A549 (cell line): Measurements from ENCODE around the gene BBS10. TPM values are rescaled to one million over a fixed set of nuclear protein-coding genes. Genes with fewer than 3 reads are reported as not detected.

Experiments used
- ATAC-seq, 2 experiments: fragments of 200-7000 bp in 1 of 2; fragments of >200 bp in 1 of 2; cut with Nextera tagmentation in 1 of 2; cut with Tn5 transposase in 1 of 2; 3 replicates each; pipeline versions ENCODE4 v1.8.0 to v1.9.1; 2018 to 2020; ENCODE audit warnings: mild to moderate bottlenecking in 1 of 2, moderate library complexity in 1 of 2
- CTCF ChIA-PET: fragments of 300-600 bp; sonication (Branson Sonifier 250); formaldehyde crosslinking; extraction: SDS; loops from one replicate; lab custom pipeline; 2021; ENCODE audit warnings: antibody characterized with exemption, inconsistent platforms; lab: Yijun Ruan, JAX
- POLR2A ChIA-PET: fragments of 350-600 bp; formaldehyde crosslinking; extraction: SDS; loops from one replicate; lab custom pipeline; 2021; ENCODE audit warnings: antibody characterized with exemption, inconsistent platforms; lab: Yijun Ruan, JAX
- DNase-seq, 2 experiments: peaks; one replicate each; pipeline versions ENCODE4 v3.0.0 to v3.0.0-alpha.2; 2011 to 2016; ENCODE audit warnings: low read depth in 1 of 2, low spot score in 1 of 2
- FAIRE-seq: peaks from 2 replicates; lab custom pipeline; 2011; peaks lifted over from hg19 to GRCh38; lab: Jason Lieb, UNC
- H3K27ac ChIP-seq, 2 experiments: fragments of >200 bp; sonication (Bioruptor Twin); formaldehyde crosslinking; 3 replicates each; pipeline ENCODE4 v1.5.1; 2016 to 2017
- H3K4me1 ChIP-seq: fragments of >200 bp; sonication (Bioruptor Twin); formaldehyde crosslinking; 3 replicates; pipeline ENCODE4 v1.6.1; 2016
- H3K4me2 ChIP-seq: fragments of >200 bp; sonication (Bioruptor Twin); formaldehyde crosslinking; 3 replicates; pipeline ENCODE4 v1.6.1; 2016
- H3K4me3 ChIP-seq: fragments of >200 bp; sonication (Bioruptor Twin); formaldehyde crosslinking; 3 replicates; pipeline ENCODE4 v1.5.1; 2016
- H3K9me3 ChIP-seq: fragments of >200 bp; sonication (Bioruptor Twin); formaldehyde crosslinking; 3 replicates; pipeline ENCODE4 v1.6.1; 2016
- CBX8 ChIP-seq: fragments of 200-600 bp; sonication (generic); IDR thresholded peaks from 2 replicates; pipeline ENCODE4 v1.6.1; 2016
- CHD2 ChIP-seq: fragments of 150-350 bp; IDR thresholded peaks from 2 replicates; pipeline ENCODE4 v1.6.1; 2014; ENCODE audit warnings: low read length; ENCODE audit not compliant: partially characterized antibody
- CHD4 ChIP-seq: fragments of 200-600 bp; sonication (generic); IDR thresholded peaks from 2 replicates; pipeline ENCODE4 v1.6.1; 2016; ENCODE audit warnings: antibody characterized with exemption, mild to moderate bottlenecking, borderline replicate concordance
- EP300 ChIP-seq, 2 experiments: fragments of >200 bp; sonication (Bioruptor Twin); formaldehyde crosslinking; IDR thresholded peaks; 2 replicates in 1 of 2; 3 replicates in 1 of 2; pipeline ENCODE4 v1.6.1; 2016 to 2017
- GATA3 ChIP-seq: IDR thresholded peaks from 2 replicates; pipeline ENCODE4 v1.6.1; 2012; ENCODE audit warnings: borderline replicate concordance
- HDAC2 ChIP-seq: fragments of 200-600 bp; sonication (generic); IDR thresholded peaks from 2 replicates; pipeline ENCODE4 v1.6.1; 2016
- HEYL ChIP-seq: fragments of 250-450 bp; sonication (Bioruptor Pico); IDR thresholded peaks from 2 replicates; pipeline ENCODE4 v1.8.0; 2021; ENCODE audit warnings: mild to moderate bottlenecking, moderate library complexity
- HOXA7 ChIP-seq: fragments of 250-450 bp; sonication (Bioruptor Pico); IDR thresholded peaks from 2 replicates; pipeline ENCODE4 v1.5.0; 2020; ENCODE audit warnings: mild to moderate bottlenecking, moderate library complexity
- JUN ChIP-seq, 2 experiments: fragments of >200 bp; sonication (Bioruptor Twin); formaldehyde crosslinking; IDR thresholded peaks; 2 replicates in 1 of 2; 3 replicates in 1 of 2; pipeline ENCODE4 v1.6.1; 2016 to 2017
- MAFK ChIP-seq: fragments of 450-650 bp; IDR thresholded peaks from 2 replicates; pipeline ENCODE4 v1.6.1; 2014; ENCODE audit not compliant: partially characterized antibody
- MAZ ChIP-seq: fragments of 150-350 bp; IDR thresholded peaks from 2 replicates; pipeline ENCODE4 v1.6.1; 2014; ENCODE audit warnings: antibody characterized with exemption, low read depth, low read length, borderline replicate concordance
- PBX3 ChIP-seq: IDR thresholded peaks from 2 replicates; pipeline ENCODE4 v1.6.1; 2012
- PHF8 ChIP-seq: fragments of 200-600 bp; sonication (generic); IDR thresholded peaks from 2 replicates; pipeline ENCODE4 v1.6.1; 2016; ENCODE audit warnings: low read depth, mild to moderate bottlenecking, antibody characterized with exemption, moderate library complexity, borderline replicate concordance
- POLR2A ChIP-seq: IDR thresholded peaks from 2 replicates; pipeline ENCODE4 v1.6.1; 2012; ENCODE audit warnings: mild to moderate bottlenecking, low read length
- RAD21 ChIP-seq, 2 experiments: fragments of >200 bp in 1 of 2; sonication (Bioruptor Twin) in 1 of 2; formaldehyde crosslinking in 1 of 2; IDR thresholded peaks in 1 of 2; conservative IDR thresholded peaks in 1 of 2; 2 replicates in 1 of 2; 3 replicates in 1 of 2; pipeline ENCODE4 v1.6.1; 2012 to 2018; ENCODE audit warnings: inconsistent platforms in 1 of 2
- RARB ChIP-seq: fragments of 250-450 bp; sonication (Bioruptor Pico); IDR thresholded peaks from 2 replicates; pipeline ENCODE4 v1.8.0; 2021; ENCODE audit warnings: mild to moderate bottlenecking, moderate library complexity
- SREBF2 ChIP-seq: fragments of 450-650 bp; IDR thresholded peaks from 2 replicates; pipeline ENCODE4 v1.6.1; 2014; ENCODE audit warnings: mild to moderate bottlenecking, moderate library complexity
- TFCP2L1 ChIP-seq: fragments of 250-450 bp; sonication (Bioruptor Pico); IDR thresholded peaks from 2 replicates; pipeline ENCODE4 v1.5.0; 2021; ENCODE audit warnings: mild to moderate bottlenecking
- TP53 ChIP-seq: fragments of 250-450 bp; sonication (Bioruptor Pico); IDR thresholded peaks from 2 replicates; pipeline ENCODE4 v1.5.0; 2021; ENCODE audit warnings: mild to moderate bottlenecking, moderate library complexity
- ZC3H11A ChIP-seq: fragments of 450-650 bp; IDR thresholded peaks from 2 replicates; pipeline ENCODE4 v1.6.1; 2014; ENCODE audit warnings: antibody characterized with exemption, mild to moderate bottlenecking
- ZNF302 ChIP-seq: fragments of 250-450 bp; sonication (Bioruptor Pico); IDR thresholded peaks from 2 replicates; pipeline ENCODE4 v1.9.0; 2021; ENCODE audit warnings: inconsistent platforms, mild to moderate bottlenecking, moderate library complexity
- WGBS: methylation state at CpG from one replicate; pipeline ENCODE4 v1.1.6; 2017; ENCODE audit errors: missing lambda C conversion rate; 5-methylcytosine and 5-hydroxymethylcytosine counted together
- polyA plus RNA-seq, 4 experiments: library from polyadenylated mRNA; depleted of rRNA in 3 of 4; stranded (reverse); fragments of >200 nt; fragmentation: RNase III in 1 of 4; extraction: RNeasy Plus Mini Kit Qiagen cat#74134 plus additional on column Dnase treatment in 1 of 4; gene quantifications; 2 replicates in 3 of 4; 3 replicates in 1 of 4; pipeline ENCODE4 v1.2.3, GENCODE V29; 2011 to 2017
- TF ChIP-seq, protein P1 (sequence below): fragments of >200 bp; sonication (Bioruptor Twin); formaldehyde crosslinking; IDR thresholded peaks from 3 replicates; pipeline ENCODE4 v1.6.1; 2016
- TF ChIP-seq, protein P2 (sequence below): fragments of 250-450 bp; sonication (Bioruptor Pico); IDR thresholded peaks from 2 replicates; pipeline ENCODE4 v1.5.0; 2020; ENCODE audit warnings: low read depth, mild to moderate bottlenecking, moderate library complexity
- TF ChIP-seq, protein P3 (sequence below): IDR thresholded peaks from 2 replicates; pipeline ENCODE4 v1.6.1; 2012; ENCODE audit warnings: low read depth, borderline replicate concordance

BBS10 gene
- polyA plus RNA-seq, 2 of the 4 experiments (the other 2 are of a cell fraction) = 8.0 to 15.1 TPM

DNA sequence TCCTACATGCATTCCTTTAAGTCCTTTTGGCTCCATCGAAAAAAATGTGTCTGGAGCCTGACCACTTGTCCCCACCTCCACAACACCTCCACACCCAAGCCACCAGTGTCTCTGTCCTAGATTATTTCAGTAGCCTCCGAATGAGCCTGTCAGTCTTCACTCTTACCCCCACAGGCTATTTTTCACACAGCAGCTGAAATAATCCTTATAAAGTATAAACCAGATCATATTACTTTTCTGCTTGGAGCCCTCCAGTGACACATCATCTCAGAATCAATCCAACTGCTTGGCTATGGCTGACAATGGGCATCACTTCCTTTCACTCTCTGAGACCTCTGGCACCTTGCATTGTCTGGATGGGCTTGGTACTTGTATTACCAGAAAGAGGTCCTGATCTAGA is 44.9 kb downstream of the BBS10 start:
- WGBS = 29% methylated on average over 2 of the region's 2 CpGs
- FAIRE-seq (no peak), ATAC-seq (no peak), DNase-seq (no peak)
- TF ChIP-seq GATA3 (no peak), CBX8 (no peak), SREBF2 (no peak), HDAC2 (no peak), ZNF302 (CRISPR knock-in tag) (no peak), PHF8 (no peak), TFCP2L1 (no peak), ZC3H11A (no peak), RARB (CRISPR knock-in tag) (no peak), JUN (IDR thresholded peaks at IDR 0.05) (no peak), TP53 (no peak), HEYL (CRISPR knock-in tag) (no peak), MAFK (no peak), PBX3 (no peak), HOXA7 (CRISPR knock-in tag) (no peak), MAZ (no peak)
- TF ChIP-seq, protein P1, sequence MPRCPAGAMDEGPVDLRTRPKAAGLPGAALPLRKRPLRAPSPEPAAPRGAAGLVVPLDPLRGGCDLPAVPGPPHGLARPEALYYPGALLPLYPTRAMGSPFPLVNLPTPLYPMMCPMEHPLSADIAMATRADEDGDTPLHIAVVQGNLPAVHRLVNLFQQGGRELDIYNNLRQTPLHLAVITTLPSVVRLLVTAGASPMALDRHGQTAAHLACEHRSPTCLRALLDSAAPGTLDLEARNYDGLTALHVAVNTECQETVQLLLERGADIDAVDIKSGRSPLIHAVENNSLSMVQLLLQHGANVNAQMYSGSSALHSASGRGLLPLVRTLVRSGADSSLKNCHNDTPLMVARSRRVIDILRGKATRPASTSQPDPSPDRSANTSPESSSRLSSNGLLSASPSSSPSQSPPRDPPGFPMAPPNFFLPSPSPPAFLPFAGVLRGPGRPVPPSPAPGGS = no peak
- TF ChIP-seq, protein P2, sequence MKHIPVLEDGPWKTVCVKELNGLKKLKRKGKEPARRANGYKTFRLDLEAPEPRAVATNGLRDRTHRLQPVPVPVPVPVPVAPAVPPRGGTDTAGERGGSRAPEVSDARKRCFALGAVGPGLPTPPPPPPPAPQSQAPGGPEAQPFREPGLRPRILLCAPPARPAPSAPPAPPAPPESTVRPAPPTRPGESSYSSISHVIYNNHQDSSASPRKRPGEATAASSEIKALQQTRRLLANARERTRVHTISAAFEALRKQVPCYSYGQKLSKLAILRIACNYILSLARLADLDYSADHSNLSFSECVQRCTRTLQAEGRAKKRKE = no peak
- Histone ChIP-seq H3K4me1 (peaks cover 8% of the 10 kb centered on the region; the same call in 1 of the 3 replicates), H3K4me2 (no peak overlapping the region), H3K27ac (no peak overlapping the region), H3K4me3 (no peak overlapping the region), H3K9me3 (no peaks in the 10 kb centered on the region)
- CTCF ChIA-PET = no interaction called here
- POLR2A ChIA-PET = no interaction called here

DNA sequence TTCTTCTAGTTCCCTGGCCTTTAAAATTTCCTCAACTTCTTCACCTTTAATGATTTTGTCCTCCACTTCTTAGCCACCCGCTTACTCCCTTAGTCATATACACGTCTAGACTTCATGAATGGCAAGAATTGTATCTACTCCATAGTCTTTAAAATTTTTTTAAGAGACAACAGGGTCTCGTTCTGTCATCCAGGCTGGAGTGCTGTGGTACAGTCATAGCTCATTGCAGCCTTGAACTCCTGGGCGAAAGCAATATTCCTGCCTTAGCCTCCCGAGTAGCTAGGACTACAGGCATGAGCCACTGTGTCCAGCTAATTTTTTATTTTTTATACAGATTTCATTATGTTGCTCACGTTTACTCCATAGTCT is 47.9 kb downstream of the BBS10 start:
- no peak for FAIRE-seq
- ChIA-PET CTCF (interaction anchor here (0.6 to 1.4 kb wide), 2 partner anchors 142 to 1445 kb away, joined by 3 to 4 read pairs; no protein-coding TSS in a partner anchor), POLR2A (no interaction called here)
- ATAC-seq = no peak; a peak in 1 of 6 replicates
- Histone ChIP-seq H3K4me3 (no peak overlapping the region), H3K27ac (no peak overlapping the region), H3K4me2 (peak overlapping the region; percentile 5; the same call in 2 of the 3 replicates), H3K4me1 (peaks cover 8% of the 10 kb centered on the region; the same call in 1 of the 3 replicates), H3K9me3 (no peaks in the 10 kb centered on the region)
- 60% methylated on average over 6 of the region's 6 CpGs for WGBS
- no peak for TF ChIP-seq PHF8
- TF ChIP-seq TP53 = no peak
- no peak for TF ChIP-seq POLR2A
- no peak for TF ChIP-seq GATA3
- TF ChIP-seq CHD4 = no peak
- TF ChIP-seq, protein P3, sequence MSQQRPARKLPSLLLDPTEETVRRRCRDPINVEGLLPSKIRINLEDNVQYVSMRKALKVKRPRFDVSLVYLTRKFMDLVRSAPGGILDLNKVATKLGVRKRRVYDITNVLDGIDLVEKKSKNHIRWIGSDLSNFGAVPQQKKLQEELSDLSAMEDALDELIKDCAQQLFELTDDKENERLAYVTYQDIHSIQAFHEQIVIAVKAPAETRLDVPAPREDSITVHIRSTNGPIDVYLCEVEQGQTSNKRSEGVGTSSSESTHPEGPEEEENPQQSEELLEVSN = no peak
- no peak for TF ChIP-seq EP300 (IDR thresholded peaks at IDR 0.05)
- no peak for TF ChIP-seq RAD21 (conservative IDR thresholded peaks at IDR 0.05 in 1 of 2, IDR thresholded peaks at IDR 0.05 in 1 of 2)
- no peak for TF ChIP-seq SREBF2
- TF ChIP-seq MAFK = no peak
- no peak for TF ChIP-seq CBX8
- no peak for TF ChIP-seq CHD2
- DNase-seq = no peak
